GM18508 (cell line): ENCODE data around the gene SEC22C.

ENCODE experiments used
- ATAC-seq: cut with Tn5 transposase; IDR thresholded peaks from one replicate; pipeline ENCODE4 v1.9.1; 2021; ENCODE audit warnings: moderate number of reproducible peaks; ENCODE audit not compliant: insufficient read depth, unreplicated experiment

Gene SEC22C

GRCh38 chr3:42501321-42501680, 80.5 kb downstream of the SEC22C start:
- no peak for ATAC-seq

DNA sequence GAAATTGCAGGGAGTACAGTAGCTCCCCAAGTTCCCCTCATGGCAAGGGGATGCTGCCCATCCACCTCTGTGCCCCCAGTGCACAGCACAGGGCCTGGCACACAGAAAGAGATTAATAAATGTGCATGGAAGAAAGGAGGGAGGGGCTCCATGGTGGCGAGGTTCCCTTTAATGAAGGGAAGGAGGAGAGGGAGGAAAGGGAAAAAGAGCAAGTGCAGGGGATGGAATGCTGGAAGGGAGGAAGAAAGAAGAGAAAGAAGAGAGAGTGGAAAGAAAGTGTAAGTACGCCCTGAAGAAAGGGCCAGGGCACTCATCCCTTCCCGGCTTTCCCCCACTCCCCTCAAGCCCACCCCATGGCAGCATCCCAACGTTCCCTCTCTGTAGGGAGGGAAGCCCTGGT, 80.9 kb downstream of the SEC22C start:
- ATAC-seq: no peak

- no peak for ATAC-seq
Measured at GRCh38 chr3:42500091-42500490, 81.7 kb downstream of the SEC22C start.

DNA sequence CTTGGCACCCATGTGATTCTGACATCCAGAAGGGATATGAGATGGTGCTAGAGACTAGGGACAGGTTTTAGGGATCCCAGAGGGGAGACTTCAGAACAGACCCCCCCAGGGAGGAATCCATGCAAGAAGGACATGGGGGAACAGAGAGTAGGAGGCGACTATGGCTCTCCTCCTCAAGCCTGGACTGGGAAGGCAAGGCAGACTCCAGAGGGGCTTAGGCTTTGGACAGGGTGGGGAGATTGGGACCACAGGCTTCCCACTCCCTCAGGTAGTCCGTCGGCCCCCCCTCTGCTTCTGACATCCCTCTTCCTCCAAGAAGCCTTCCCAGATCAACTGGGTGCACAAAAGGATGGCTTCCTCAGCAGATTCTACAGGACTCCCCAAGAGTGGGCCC, 82.3 kb downstream of the SEC22C start:
- no peak for ATAC-seq

- ATAC-seq: no peak
Measured at GRCh38 chr3:42498791-42499477, 82.8 kb downstream of the SEC22C start.

GRCh38 chr3:42498034-42498433, 83.7 kb downstream of the SEC22C start:
- ATAC-seq: no peak
